Measurements from ENCODE around the gene CNTN5. TPM values are rescaled to one million over a fixed set of nuclear protein-coding genes. Genes with fewer than 3 reads are reported as not detected.

The CNTN5 gene
- total RNA-seq, 1 experiment from 2014 or later: not detected

DNA sequence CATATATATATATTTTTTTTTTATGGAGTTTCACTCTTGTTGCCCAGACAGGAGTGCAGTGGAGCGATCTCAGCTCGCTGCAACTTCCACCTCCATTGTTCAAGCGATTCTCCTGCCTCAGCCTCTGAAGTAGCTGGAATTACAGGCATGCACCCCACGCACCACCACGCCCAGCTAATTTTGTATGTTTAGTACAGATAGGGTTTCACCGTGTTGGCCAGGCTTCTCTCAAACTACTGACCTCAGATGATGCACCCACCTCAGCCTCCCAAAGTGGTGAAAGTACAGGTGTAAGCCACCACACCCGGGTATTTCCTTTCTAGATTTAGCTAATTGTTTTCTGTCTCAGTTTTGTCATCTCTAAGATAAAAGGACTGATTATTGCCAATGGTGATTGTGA is 821.1 kb downstream of the CNTN5 start:
- no peaks in the 10 kb centered on the region for H3K36me3 Mint-ChIP-seq (ENCODE audit: insufficient read depth, unreplicated experiment)
- peaks cover 11% of the 10 kb centered on the region for H3K27me3 Mint-ChIP-seq (ENCODE audit: insufficient read depth, unreplicated experiment)
- intact Hi-C loops (cut with micrococcal nuclease): no loop called here
- H3K27ac Mint-ChIP-seq (ENCODE audit: low read depth, unreplicated experiment): no peak overlapping the region
- ChIA-PET POLR2A (interaction anchor here (0.6 kb wide), 1 partner anchor 579 kb away, joined by 4 read pairs; no protein-coding TSS in a partner anchor), CTCF (no interaction called here)
- no TSS peak for BruUV-seq (replicated peaks)
- H3K9me3 Mint-ChIP-seq (ENCODE audit: unreplicated experiment): no peaks in the 10 kb centered on the region
- H3K4me1 Mint-ChIP-seq (ENCODE audit: insufficient read depth, unreplicated experiment): no peaks in the 10 kb centered on the region
- no peak for TF ChIP-seq CTCF (IDR thresholded peaks at IDR 0.05; ENCODE audit: unreplicated experiment)
- DNase-seq (ENCODE audit: unreplicated experiment): no peak
- H3K4me3 Mint-ChIP-seq (ENCODE audit: unreplicated experiment): no peak overlapping the region

DNA sequence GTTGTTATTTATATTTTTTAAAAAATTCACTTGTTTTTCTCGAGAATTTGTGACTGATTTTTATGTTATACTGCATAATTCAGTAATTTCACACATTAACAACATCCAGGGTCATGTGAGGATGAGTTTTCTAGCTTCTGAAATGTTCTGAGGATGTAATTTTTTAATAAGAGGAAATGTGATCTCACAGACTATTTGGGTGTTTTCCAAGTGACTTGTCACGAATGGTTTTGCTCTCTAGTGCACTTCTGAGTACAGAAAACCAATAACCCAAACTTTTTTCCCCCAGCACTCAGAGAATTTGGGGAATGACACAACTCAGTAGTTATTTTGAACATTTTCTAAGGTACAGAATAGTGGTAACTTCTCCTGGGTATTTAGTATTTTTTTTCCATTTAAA is 845.2 kb downstream of the CNTN5 start:
- H3K4me1 Mint-ChIP-seq (ENCODE audit: insufficient read depth, unreplicated experiment): no peaks in the 10 kb centered on the region
- no peaks in the 10 kb centered on the region for H3K36me3 Mint-ChIP-seq (ENCODE audit: insufficient read depth, unreplicated experiment)
- BruUV-seq (replicated peaks): no TSS peak
- CTCF ChIA-PET: interaction anchor here (0.6 kb wide), 1 partner anchor 1570 kb away, joined by 3 read pairs; no protein-coding TSS in a partner anchor
- H3K27me3 Mint-ChIP-seq (ENCODE audit: insufficient read depth, unreplicated experiment): peaks cover 12% of the 10 kb centered on the region
- TF ChIP-seq CTCF (IDR thresholded peaks at IDR 0.05; ENCODE audit: unreplicated experiment): no peak
- no peak overlapping the region for H3K4me3 Mint-ChIP-seq (ENCODE audit: unreplicated experiment)
- no peak overlapping the region for H3K27ac Mint-ChIP-seq (ENCODE audit: low read depth, unreplicated experiment)
- no peaks in the 10 kb centered on the region for H3K9me3 Mint-ChIP-seq (ENCODE audit: unreplicated experiment)
- intact Hi-C loops (cut with micrococcal nuclease): no loop called here
- DNase-seq (ENCODE audit: unreplicated experiment): no peak
- POLR2A ChIA-PET: no interaction called here

GRCh38 chr11:99881610-99882009 is 860.9 kb downstream of the CNTN5 start:
- POLR2A ChIA-PET: no interaction called here
- H3K27ac Mint-ChIP-seq (ENCODE audit: low read depth, unreplicated experiment): no peak overlapping the region
- H3K4me3 Mint-ChIP-seq (ENCODE audit: unreplicated experiment): no peak overlapping the region
- CTCF ChIA-PET: no interaction called here
- DNase-seq (ENCODE audit: unreplicated experiment): no peak
- intact Hi-C loops (cut with micrococcal nuclease): no loop called here
- BruUV-seq (replicated peaks): no TSS peak
- TF ChIP-seq CTCF (IDR thresholded peaks at IDR 0.05; ENCODE audit: unreplicated experiment): no peak
- no peaks in the 10 kb centered on the region for H3K4me1 Mint-ChIP-seq (ENCODE audit: insufficient read depth, unreplicated experiment)
- no peaks in the 10 kb centered on the region for H3K36me3 Mint-ChIP-seq (ENCODE audit: insufficient read depth, unreplicated experiment)
- H3K27me3 Mint-ChIP-seq (ENCODE audit: insufficient read depth, unreplicated experiment): peaks cover 44% of the 10 kb centered on the region
- no peaks in the 10 kb centered on the region for H3K9me3 Mint-ChIP-seq (ENCODE audit: unreplicated experiment)

GRCh38 chr11:99884750-99885149 is 864.0 kb downstream of the CNTN5 start:
- no peak for TF ChIP-seq CTCF (IDR thresholded peaks at IDR 0.05; ENCODE audit: unreplicated experiment)
- intact Hi-C loops (cut with micrococcal nuclease): no loop called here
- no TSS peak for BruUV-seq (replicated peaks)
- Mint-ChIP-seq H3K9me3 (ENCODE audit: unreplicated experiment) (no peaks in the 10 kb centered on the region), H3K27me3 (ENCODE audit: insufficient read depth, unreplicated experiment) (peaks cover 42% of the 10 kb centered on the region), H3K27ac (ENCODE audit: low read depth, unreplicated experiment) (no peak overlapping the region), H3K4me1 (ENCODE audit: insufficient read depth, unreplicated experiment) (no peaks in the 10 kb centered on the region), H3K4me3 (ENCODE audit: unreplicated experiment) (no peak overlapping the region), H3K36me3 (ENCODE audit: insufficient read depth, unreplicated experiment) (no peaks in the 10 kb centered on the region)
- no peak for DNase-seq (ENCODE audit: unreplicated experiment)
- ChIA-PET CTCF (no interaction called here), POLR2A (no interaction called here)

Measured in MCF 10A (cell line).